Measurements from ENCODE around the gene TSPYL1.
A peak's percentile ranks its signal among the peaks of the same experiment; 100 is the strongest.
"Not testable (repeated sequence)": the region's sequence is repeated elsewhere in the genome, so short reads cannot be mapped to it uniquely, and the experiment has no call there.

TSPYL1 gene

GRCh38 chr6:116298273-116298672, 18.5 kb upstream of the TSPYL1 start:
- DNase-seq (ENCODE audit: low spot score): no peak

GRCh38 chr6:116292553-116292952, 12.8 kb upstream of the TSPYL1 start:
- DNase-seq (ENCODE audit: low spot score): no peak

GRCh38 chr6:116291701-116292396, 12.1 kb upstream of the TSPYL1 start:
- DNase-seq (ENCODE audit: low spot score): no peak

- no peak for DNase-seq (ENCODE audit: low spot score)
Observed at GRCh38 chr6:116290799-116291198, 11.1 kb upstream of the TSPYL1 start.

GRCh38 chr6:116289876-116290275, 10.1 kb upstream of the TSPYL1 start:
- DNase-seq (ENCODE audit: low spot score): no peak

GRCh38 chr6:116287689-116288282, 8.1 kb upstream of the TSPYL1 start:
- DNase-seq (ENCODE audit: low spot score): peak; percentile 43

GRCh38 chr6:116286773-116287358, 7.1 kb upstream of the TSPYL1 start:
- no peak for DNase-seq (ENCODE audit: low spot score)

- DNase-seq (ENCODE audit: low spot score): not testable (repeated sequence)
Observed at GRCh38 chr6:116284984-116285383, 5.3 kb upstream of the TSPYL1 start.

- DNase-seq (ENCODE audit: low spot score): no peak
Observed at GRCh38 chr6:116283191-116283590, 3.5 kb upstream of the TSPYL1 start.

GRCh38 chr6:116282698-116283097, 3.0 kb upstream of the TSPYL1 start:
- no peak for DNase-seq (ENCODE audit: low spot score)

GRCh38 chr6:116280933-116281316, 1.2 kb upstream of the TSPYL1 start:
- DNase-seq (ENCODE audit: low spot score): no peak

GRCh38 chr6:116280161-116280932, 617 bp upstream of the TSPYL1 start:
- DNase-seq (ENCODE audit: low spot score): no peak

GRCh38 chr6:116278854-116279231, 887 bp downstream of the TSPYL1 start:
- no peak for DNase-seq (ENCODE audit: low spot score)

GRCh38 chr6:116278481-116278829, 1.3 kb downstream of the TSPYL1 start:
- DNase-seq (ENCODE audit: low spot score): no peak

GRCh38 chr6:116277124-116277523, 2.6 kb downstream of the TSPYL1 start:
- no peak for DNase-seq (ENCODE audit: low spot score)

- no peak for DNase-seq (ENCODE audit: low spot score)
Observed at GRCh38 chr6:116271149-116271708, 8.5 kb downstream of the TSPYL1 start.

GRCh38 chr6:116268589-116269293, 11.0 kb downstream of the TSPYL1 start:
- peak; percentile 40 for DNase-seq (ENCODE audit: low spot score)

- DNase-seq (ENCODE audit: low spot score): no peak
Observed at GRCh38 chr6:116267836-116268588, 11.7 kb downstream of the TSPYL1 start.

- DNase-seq (ENCODE audit: low spot score): no peak
Observed at GRCh38 chr6:116266803-116267202, 12.9 kb downstream of the TSPYL1 start.

- no peak for DNase-seq (ENCODE audit: low spot score)
Observed at GRCh38 chr6:116265041-116265829, 14.5 kb downstream of the TSPYL1 start.
